ENCODE results near the gene RBM39. TPM values are rescaled to one million over a fixed set of nuclear protein-coding genes. Genes with fewer than 3 reads are reported as not detected.

The RBM39 gene
- total RNA-seq, 1 experiment from 2014 or later = 341 TPM

DNA sequence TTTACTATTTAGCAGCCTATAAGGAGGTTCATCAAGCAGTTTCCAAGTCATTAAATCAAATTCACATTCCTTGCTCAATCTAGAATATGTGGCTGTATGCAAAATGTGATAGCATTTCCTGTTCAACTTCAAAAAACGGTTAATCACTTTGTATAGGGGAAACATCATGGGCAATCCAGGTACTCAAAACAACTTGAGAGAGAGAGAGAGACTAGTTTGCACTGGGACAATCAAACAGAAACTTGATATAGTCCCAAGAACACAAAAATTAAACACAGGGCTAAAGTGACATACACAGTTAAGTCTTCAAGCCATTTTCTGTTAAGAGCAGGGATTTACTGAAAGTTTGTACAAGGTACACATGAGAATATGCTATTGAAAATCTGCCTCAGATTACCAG lies 84.8 kb downstream of the RBM39 start:
- intact Hi-C loops (cut with micrococcal nuclease) = no loop called here
- ChIA-PET POLR2A (ENCODE audit: unreplicated experiment) (no interaction called here), CTCF (no interaction called here)
- no peak overlapping the region for H3K4me2 ChIP-seq (ENCODE audit: low read length)
- TF ChIP-seq, protein P1, sequence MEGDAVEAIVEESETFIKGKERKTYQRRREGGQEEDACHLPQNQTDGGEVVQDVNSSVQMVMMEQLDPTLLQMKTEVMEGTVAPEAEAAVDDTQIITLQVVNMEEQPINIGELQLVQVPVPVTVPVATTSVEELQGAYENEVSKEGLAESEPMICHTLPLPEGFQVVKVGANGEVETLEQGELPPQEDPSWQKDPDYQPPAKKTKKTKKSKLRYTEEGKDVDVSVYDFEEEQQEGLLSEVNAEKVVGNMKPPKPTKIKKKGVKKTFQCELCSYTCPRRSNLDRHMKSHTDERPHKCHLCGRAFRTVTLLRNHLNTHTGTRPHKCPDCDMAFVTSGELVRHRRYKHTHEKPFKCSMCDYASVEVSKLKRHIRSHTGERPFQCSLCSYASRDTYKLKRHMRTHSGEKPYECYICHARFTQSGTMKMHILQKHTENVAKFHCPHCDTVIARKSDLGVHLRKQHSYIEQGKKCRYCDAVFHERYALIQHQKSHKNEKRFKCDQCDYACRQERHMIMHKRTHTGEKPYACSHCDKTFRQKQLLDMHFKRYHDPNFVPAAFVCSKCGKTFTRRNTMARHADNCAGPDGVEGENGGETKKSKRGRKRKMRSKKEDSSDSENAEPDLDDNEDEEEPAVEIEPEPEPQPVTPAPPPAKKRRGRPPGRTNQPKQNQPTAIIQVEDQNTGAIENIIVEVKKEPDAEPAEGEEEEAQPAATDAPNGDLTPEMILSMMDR (conservative IDR thresholded peaks at IDR 0.05; ENCODE audit: low read depth, low read length) = no peak
- TF ChIP-seq EZH2phosphoT487 (IDR thresholded peaks at IDR 0.05; ENCODE audit: borderline replicate concordance, low read length) = no peak
- H3K9me2 ChIP-seq (replicated peaks; ENCODE audit: low read length) = no peaks in the 10 kb centered on the region
- no peak overlapping the region for H2AFZ ChIP-seq (ENCODE audit: low read length)
- H4K20me1 ChIP-seq (ENCODE audit: low read length) = peaks cover 93% of the 10 kb centered on the region
- peaks cover 25% of the 10 kb centered on the region for H3K4me1 ChIP-seq (ENCODE audit: insufficient read depth, low read length)
- H3K79me2 ChIP-seq (ENCODE audit: low read length) = peaks cover 100% of the 10 kb centered on the region
- H3F3A ChIP-seq (ENCODE audit: low read length, unreplicated experiment) = peaks cover 3% of the 10 kb centered on the region
- DNase-seq (no peak), ATAC-seq (no peak)
- BruUV-seq (replicated peaks) = no TSS peak
- no peaks in the 10 kb centered on the region for H3K9me3 ChIP-seq (ENCODE audit: low read length)
- no peak overlapping the region for H3K4me3 ChIP-seq (ENCODE audit: low read length)
- H3K36me3 ChIP-seq (ENCODE audit: low read depth, low read length) = peaks cover 46% of the 10 kb centered on the region
- no peaks in the 10 kb centered on the region for H3K27me3 ChIP-seq (ENCODE audit: low read length)
- no peak overlapping the region for H3K9ac ChIP-seq (ENCODE audit: low read length)
- H3K27ac ChIP-seq (ENCODE audit: low read length) = no peak overlapping the region

GRCh38 chr20:35654415-35654814 lies 87.6 kb downstream of the RBM39 start:
- ATAC-seq = no peak
- peaks cover 3% of the 10 kb centered on the region for H3F3A ChIP-seq (ENCODE audit: low read length, unreplicated experiment)
- H3K4me2 ChIP-seq (ENCODE audit: low read length) = no peak overlapping the region
- CTCF ChIA-PET = no interaction called here
- H3K27ac ChIP-seq (ENCODE audit: low read length) = no peak overlapping the region
- no peak overlapping the region for H2AFZ ChIP-seq (ENCODE audit: low read length)
- no peak overlapping the region for H3K9ac ChIP-seq (ENCODE audit: low read length)
- intact Hi-C loops (cut with micrococcal nuclease) = no loop called here
- no peaks in the 10 kb centered on the region for H3K9me2 ChIP-seq (replicated peaks; ENCODE audit: low read length)
- BruUV-seq (replicated peaks) = no TSS peak
- H3K79me2 ChIP-seq (ENCODE audit: low read length) = peaks cover 100% of the 10 kb centered on the region
- no peaks in the 10 kb centered on the region for H3K4me1 ChIP-seq (ENCODE audit: insufficient read depth, low read length)
- TF ChIP-seq EZH2phosphoT487 (IDR thresholded peaks at IDR 0.05; ENCODE audit: borderline replicate concordance, low read length) (no peak), EZH2 (IDR thresholded peaks at IDR 0.05; ENCODE audit: low read length, unreplicated experiment) (no peak)
- TF ChIP-seq, protein P1 (conservative IDR thresholded peaks at IDR 0.05; ENCODE audit: low read depth, low read length) = no peak
- no peak overlapping the region for H3K4me3 ChIP-seq (ENCODE audit: low read length)
- peaks cover 81% of the 10 kb centered on the region for H4K20me1 ChIP-seq (ENCODE audit: low read length)
- peaks cover 56% of the 10 kb centered on the region for H3K36me3 ChIP-seq (ENCODE audit: low read depth, low read length)
- H3K27me3 ChIP-seq (ENCODE audit: low read length) = no peaks in the 10 kb centered on the region
- no peaks in the 10 kb centered on the region for H3K9me3 ChIP-seq (ENCODE audit: low read length)
- POLR2A ChIA-PET (ENCODE audit: unreplicated experiment) = no interaction called here
- no peak for DNase-seq

GRCh38 chr20:35653893-35654292 lies 88.2 kb downstream of the RBM39 start:
- no peaks in the 10 kb centered on the region for H3K4me1 ChIP-seq (ENCODE audit: insufficient read depth, low read length)
- peaks cover 56% of the 10 kb centered on the region for H3K36me3 ChIP-seq (ENCODE audit: low read depth, low read length)
- no peak for DNase-seq
- POLR2A ChIA-PET (ENCODE audit: unreplicated experiment) = no interaction called here
- H3K4me2 ChIP-seq (ENCODE audit: low read length) = no peak overlapping the region
- BruUV-seq (replicated peaks) = TSS peak; percentile 10
- CTCF ChIA-PET = no interaction called here
- no peaks in the 10 kb centered on the region for H3K9me2 ChIP-seq (replicated peaks; ENCODE audit: low read length)
- intact Hi-C loops (cut with micrococcal nuclease) = no loop called here
- peaks cover 100% of the 10 kb centered on the region for H3K79me2 ChIP-seq (ENCODE audit: low read length)
- TF ChIP-seq, protein P1 (conservative IDR thresholded peaks at IDR 0.05; ENCODE audit: low read depth, low read length) = no peak
- TF ChIP-seq EZH2 (IDR thresholded peaks at IDR 0.05; ENCODE audit: low read length, unreplicated experiment) = no peak
- no peak for TF ChIP-seq EZH2phosphoT487 (IDR thresholded peaks at IDR 0.05; ENCODE audit: borderline replicate concordance, low read length)
- no peak overlapping the region for H3K27ac ChIP-seq (ENCODE audit: low read length)
- peaks cover 3% of the 10 kb centered on the region for H3F3A ChIP-seq (ENCODE audit: low read length, unreplicated experiment)
- H2AFZ ChIP-seq (ENCODE audit: low read length) = no peak overlapping the region
- ATAC-seq = no peak
- peaks cover 78% of the 10 kb centered on the region for H4K20me1 ChIP-seq (ENCODE audit: low read length)
- no peaks in the 10 kb centered on the region for H3K9me3 ChIP-seq (ENCODE audit: low read length)
- no peak overlapping the region for H3K9ac ChIP-seq (ENCODE audit: low read length)
- H3K4me3 ChIP-seq (ENCODE audit: low read length) = no peak overlapping the region
- H3K27me3 ChIP-seq (ENCODE audit: low read length) = no peaks in the 10 kb centered on the region

Other genes with a start within 250 kb of the RBM39 start
- not detected in 2 replicates for gene C20orf173, start 212.6 kb downstream of the RBM39 start, total RNA-seq (2014; rRNA removed)
- 284 and 376 TPM in 2 replicates for gene ERGIC3, start 200.2 kb downstream of the RBM39 start, total RNA-seq (2014; rRNA removed)
- gene SPAG4, start 126.4 kb downstream of the RBM39 start, total RNA-seq (2014; rRNA removed) = 7.9 and 9.7 TPM in 2 replicates
- 222 and 274 TPM in 2 replicates for gene CPNE1, start 77.4 kb downstream of the RBM39 start, total RNA-seq (2014; rRNA removed)
- gene RBM12, start 77.4 kb downstream of the RBM39 start, total RNA-seq (2014; rRNA removed) = 43.5 and 53.6 TPM in 2 replicates
- 71.8 and 75.8 TPM in 2 replicates for gene NFS1, start 42.9 kb downstream of the RBM39 start, total RNA-seq (2014; rRNA removed)
- gene ROMO1, start 42.9 kb downstream of the RBM39 start, total RNA-seq (2014; rRNA removed) = 479 and 530 TPM in 2 replicates
- gene PHF20, start 29.8 kb upstream of the RBM39 start, total RNA-seq (2014; rRNA removed) = 37.2 and 56.3 TPM in 2 replicates
- 90.9 and 101 TPM in 2 replicates for gene SCAND1, start 212.2 kb upstream of the RBM39 start, total RNA-seq (2014; rRNA removed)
- 6.6 and 6.7 TPM in 2 replicates for gene CNBD2, start 226.3 kb upstream of the RBM39 start, total RNA-seq (2014; rRNA removed)